Measurements from ENCODE around the gene DNAJC11.

DNA sequence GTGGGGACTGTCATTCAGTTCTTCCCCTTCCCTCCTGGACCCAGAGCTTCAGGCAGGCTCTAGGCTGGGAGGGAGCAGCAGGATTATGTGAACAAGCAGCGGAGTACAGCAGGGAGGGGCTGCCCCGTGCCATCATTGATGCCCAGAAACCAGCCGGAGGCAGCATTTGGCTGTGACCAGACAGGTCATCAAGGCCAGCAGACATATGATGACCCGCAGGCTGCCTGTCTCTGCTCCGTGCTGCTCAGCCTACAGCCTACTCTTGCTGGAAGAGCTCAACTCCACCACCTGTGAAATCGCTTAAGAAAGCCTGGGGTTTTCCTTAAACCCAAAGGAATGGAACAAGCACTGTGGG lies 103.9 kb downstream of the DNAJC11 start:
- TF ChIP-seq, protein P1, sequence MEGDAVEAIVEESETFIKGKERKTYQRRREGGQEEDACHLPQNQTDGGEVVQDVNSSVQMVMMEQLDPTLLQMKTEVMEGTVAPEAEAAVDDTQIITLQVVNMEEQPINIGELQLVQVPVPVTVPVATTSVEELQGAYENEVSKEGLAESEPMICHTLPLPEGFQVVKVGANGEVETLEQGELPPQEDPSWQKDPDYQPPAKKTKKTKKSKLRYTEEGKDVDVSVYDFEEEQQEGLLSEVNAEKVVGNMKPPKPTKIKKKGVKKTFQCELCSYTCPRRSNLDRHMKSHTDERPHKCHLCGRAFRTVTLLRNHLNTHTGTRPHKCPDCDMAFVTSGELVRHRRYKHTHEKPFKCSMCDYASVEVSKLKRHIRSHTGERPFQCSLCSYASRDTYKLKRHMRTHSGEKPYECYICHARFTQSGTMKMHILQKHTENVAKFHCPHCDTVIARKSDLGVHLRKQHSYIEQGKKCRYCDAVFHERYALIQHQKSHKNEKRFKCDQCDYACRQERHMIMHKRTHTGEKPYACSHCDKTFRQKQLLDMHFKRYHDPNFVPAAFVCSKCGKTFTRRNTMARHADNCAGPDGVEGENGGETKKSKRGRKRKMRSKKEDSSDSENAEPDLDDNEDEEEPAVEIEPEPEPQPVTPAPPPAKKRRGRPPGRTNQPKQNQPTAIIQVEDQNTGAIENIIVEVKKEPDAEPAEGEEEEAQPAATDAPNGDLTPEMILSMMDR (IDR thresholded peaks at IDR 0.05): no peak
- no peak for TF ChIP-seq POLR2A (IDR thresholded peaks at IDR 0.05)
- no peak for TF ChIP-seq POLR2AphosphoS5 (IDR thresholded peaks at IDR 0.05)

Data from breast epithelium (tissue), 3 donors.